Activated T-cell treated with anti-CD3 and anti-CD28 coated beads for 1 hour (primary cell): ENCODE data around the gene HDAC8.
"Not testable (repeated sequence)": the region's sequence is repeated elsewhere in the genome, so short reads cannot be mapped to it uniquely, and the experiment has no call there.

ENCODE experiments used
- DNase-seq: peaks from one replicate; pipeline ENCODE4 v3.0.0-alpha.2; 2020; ENCODE audit warnings: low read depth

Gene HDAC8

GRCh38 chrX:72532366-72532765 lies 40.3 kb downstream of the HDAC8 start:
- no peak for DNase-seq

- DNase-seq = no peak
Measured at GRCh38 chrX:72526534-72527508, 45.8 kb downstream of the HDAC8 start.

- DNase-seq = no peak
Measured at GRCh38 chrX:72498782-72499181, 73.9 kb downstream of the HDAC8 start.

GRCh38 chrX:72495046-72495445 lies 77.6 kb downstream of the HDAC8 start:
- no peak for DNase-seq

DNA sequence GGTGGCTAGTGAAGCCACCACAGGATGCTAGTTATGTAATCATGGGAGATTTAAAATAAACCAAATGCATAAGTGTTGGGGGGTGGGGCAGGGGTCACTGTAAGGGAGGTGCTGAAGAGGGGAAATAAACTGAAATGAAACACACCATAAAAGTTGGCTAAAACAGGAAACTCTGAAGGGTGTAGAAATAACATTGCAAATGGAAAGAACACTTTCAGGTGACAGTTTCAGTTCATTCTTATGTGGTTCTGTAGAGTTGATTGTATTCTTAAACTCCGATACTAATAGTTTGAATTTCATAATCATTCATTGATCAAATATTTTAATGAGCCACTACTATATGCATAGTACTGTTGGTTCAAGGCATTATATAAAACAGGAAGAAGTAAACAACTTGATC lies 80.1 kb downstream of the HDAC8 start:
- no peak for DNase-seq

DNA sequence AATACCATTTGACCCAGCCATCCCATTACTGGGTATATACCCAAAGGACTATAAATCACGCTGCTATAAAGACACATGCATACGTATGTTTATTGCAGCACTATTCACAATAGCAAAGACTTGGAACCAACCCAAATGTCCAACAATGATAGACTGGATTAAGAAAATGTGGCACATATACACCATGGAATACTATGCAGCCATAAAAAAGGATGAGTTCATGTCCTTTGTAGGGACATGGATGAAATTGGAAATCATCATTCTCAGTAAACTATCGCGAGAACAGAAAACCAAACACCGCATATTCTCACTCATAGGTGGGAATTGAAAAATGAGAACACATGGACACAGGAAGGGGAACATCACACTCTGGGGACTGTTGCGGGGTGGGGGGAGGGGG lies 82.4 kb downstream of the HDAC8 start:
- not testable (repeated sequence) for DNase-seq

GRCh38 chrX:72487661-72488060 lies 85.0 kb downstream of the HDAC8 start:
- no peak for DNase-seq

- no peak for DNase-seq
Measured at GRCh38 chrX:72479324-72480274, 93.0 kb downstream of the HDAC8 start.

DNA sequence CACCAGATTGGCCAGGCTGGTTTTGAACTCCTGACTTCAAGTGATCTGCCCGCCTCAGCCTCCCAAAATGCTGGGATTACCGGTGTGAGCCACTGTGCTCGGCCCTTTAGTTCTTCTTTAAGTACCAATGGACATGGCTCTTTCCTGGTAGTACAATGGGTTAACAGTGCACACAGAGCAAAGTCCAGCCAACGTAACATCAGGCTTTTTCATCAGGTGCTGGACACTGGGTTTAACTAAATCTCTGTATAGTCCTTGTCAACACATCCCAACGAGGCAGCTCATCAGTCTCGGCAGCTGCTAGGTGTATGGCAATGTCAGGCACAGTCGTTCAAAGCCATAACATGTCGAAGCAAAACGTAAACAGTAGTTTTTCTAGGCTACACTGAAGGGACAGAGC lies 93.8 kb downstream of the HDAC8 start:
- no peak for DNase-seq

- no peak for DNase-seq
Measured at GRCh38 chrX:72478351-72478750, 94.3 kb downstream of the HDAC8 start.

DNA sequence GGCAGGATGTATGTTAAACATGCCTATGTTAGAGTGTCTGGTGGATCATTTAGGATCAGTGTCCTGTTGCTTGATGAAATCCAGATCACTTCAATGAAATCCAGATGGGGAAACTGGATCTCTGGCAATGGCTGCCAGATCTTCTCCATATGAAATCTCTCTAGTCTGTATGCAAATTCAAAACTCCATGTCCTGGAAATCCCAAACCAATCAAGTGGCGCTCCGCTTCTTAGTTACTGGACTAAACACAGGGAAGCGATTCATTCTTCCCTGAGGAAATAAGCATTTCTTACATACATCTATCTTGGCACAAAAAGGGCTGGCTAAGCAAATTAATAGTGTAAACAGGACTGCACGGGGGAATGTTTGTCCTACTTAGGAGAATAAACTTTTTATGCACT lies 94.9 kb downstream of the HDAC8 start:
- no peak for DNase-seq

- no peak for DNase-seq
Measured at GRCh38 chrX:72477376-72477775, 95.3 kb downstream of the HDAC8 start.

GRCh38 chrX:72475952-72476668 lies 96.5 kb downstream of the HDAC8 start:
- DNase-seq = no peak

- DNase-seq = no peak
Measured at GRCh38 chrX:72475338-72475737, 97.3 kb downstream of the HDAC8 start.

GRCh38 chrX:72470532-72471223 lies 102.0 kb downstream of the HDAC8 start:
- DNase-seq = no peak

GRCh38 chrX:72470117-72470516 lies 102.5 kb downstream of the HDAC8 start:
- no peak for DNase-seq

DNA sequence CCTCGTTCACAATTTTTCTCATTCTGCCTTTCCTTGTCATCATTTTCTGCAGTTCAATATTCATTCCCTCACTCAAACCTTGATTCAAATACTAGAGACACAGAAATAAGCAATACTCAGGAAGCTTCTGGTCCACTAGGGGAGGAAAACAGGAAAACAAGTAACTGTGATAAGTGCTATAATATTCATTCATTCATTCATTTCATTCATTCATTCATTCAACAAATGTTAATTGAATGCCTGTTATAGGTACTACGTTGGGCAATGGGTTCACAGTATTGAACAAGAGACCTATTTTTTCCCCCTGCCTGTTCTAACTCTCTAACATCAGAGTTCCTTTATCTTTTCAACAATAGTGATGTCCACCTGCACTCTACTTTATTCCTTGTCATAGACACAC lies 104.0 kb downstream of the HDAC8 start:
- DNase-seq = no peak

GRCh38 chrX:72467135-72467534 lies 105.5 kb downstream of the HDAC8 start:
- no peak for DNase-seq

DNA sequence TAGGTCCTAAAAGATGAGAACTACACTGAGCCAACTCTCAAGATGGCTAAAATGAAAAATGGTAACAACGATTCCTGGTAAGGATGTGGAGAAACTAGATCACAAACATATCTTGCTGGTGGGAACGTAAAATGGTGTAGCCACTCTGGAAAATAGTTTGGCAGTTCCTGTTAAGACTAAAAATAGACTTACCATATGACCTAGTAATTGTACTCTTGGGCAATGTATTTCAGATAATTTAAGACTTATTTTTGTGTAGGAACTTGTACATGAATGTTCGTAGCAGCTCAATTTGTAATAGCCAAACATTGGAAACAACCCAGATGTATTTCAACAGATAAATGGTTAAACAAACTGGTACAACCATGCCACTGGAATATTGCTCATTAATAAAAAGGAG lies 106.2 kb downstream of the HDAC8 start:
- DNase-seq = no peak

- no peak for DNase-seq
Measured at GRCh38 chrX:72465889-72466288, 106.8 kb downstream of the HDAC8 start.

- DNase-seq = no peak
Measured at GRCh38 chrX:72461766-72462165, 110.9 kb downstream of the HDAC8 start.
